ENCODE measurements around the gene S100B. TPM values are rescaled to one million over a fixed set of nuclear protein-coding genes. Genes with fewer than 3 reads are reported as not detected.
"Not testable (repeated sequence)": the region's sequence is repeated elsewhere in the genome, so short reads cannot be mapped to it uniquely, and the experiment has no call there.

Gene S100B
- 7.5 TPM for total RNA-seq

DNA sequence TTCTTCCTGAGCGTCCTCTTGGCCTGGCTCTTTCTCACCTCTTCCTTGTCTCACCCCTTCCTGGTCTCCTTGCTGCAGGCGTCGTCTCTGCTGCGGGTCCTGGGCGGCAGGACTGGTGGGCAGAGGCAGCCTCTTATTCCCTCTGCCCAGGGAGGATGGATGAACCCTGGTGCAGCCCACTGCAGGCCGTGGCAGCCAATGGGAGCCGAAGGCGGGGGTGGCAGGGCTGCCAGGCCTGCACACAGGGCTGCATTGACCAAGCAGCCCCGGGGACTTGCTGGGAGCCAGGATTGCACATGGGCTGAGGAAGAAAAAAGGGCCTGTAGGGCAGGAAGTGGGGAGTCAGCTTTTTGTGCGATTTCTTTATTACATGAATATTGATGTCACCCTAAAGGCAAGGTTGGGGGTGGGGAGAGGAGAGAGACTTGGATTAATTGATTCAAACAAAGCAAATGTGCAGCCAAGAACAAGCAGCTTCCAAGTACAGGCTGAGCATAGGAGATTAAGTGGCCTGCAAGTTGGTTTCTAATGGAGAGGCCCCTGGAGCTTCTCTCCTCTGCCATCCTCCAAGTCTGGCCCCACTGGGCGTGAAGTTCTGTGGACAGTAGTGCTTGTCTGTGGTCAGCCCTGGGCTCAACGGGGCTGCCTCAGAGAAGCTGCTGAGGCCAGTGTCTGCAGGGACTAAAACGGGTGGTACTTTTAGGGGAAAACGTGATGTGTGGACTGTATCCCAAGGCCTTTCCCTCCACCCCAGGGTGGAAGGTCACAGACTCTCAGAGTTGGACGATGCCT lies at the start of gene S100B:
S100B (minus strand) TSS at position 108 of the 792 bp plus-strand sequence. CDS start 2,667 bp downstream, outside the sequence.
- DNase-seq (ENCODE audit: low spot score) = no peak

DNA sequence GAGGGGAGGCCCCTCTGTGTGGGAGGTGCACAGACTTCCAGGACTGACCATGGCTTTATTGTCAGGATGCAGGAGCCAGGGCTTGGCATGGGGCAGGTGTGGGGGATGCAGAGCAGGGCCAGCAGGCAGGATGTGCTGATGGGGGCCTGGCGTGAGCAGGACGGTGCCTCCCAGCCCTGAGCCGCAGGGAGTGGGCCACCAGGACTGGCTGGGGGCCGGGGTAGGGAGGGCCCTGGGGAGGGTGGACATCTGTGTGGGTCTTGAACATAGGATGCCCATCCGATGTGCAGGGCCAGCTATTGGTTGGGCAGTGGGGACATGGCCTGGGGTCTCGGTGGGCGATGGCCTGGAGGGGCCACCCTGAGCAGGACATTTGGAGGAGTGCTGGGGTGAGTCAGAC lies 46.2 kb upstream of the S100B start:
- no peak for DNase-seq (ENCODE audit: low spot score)

DNA sequence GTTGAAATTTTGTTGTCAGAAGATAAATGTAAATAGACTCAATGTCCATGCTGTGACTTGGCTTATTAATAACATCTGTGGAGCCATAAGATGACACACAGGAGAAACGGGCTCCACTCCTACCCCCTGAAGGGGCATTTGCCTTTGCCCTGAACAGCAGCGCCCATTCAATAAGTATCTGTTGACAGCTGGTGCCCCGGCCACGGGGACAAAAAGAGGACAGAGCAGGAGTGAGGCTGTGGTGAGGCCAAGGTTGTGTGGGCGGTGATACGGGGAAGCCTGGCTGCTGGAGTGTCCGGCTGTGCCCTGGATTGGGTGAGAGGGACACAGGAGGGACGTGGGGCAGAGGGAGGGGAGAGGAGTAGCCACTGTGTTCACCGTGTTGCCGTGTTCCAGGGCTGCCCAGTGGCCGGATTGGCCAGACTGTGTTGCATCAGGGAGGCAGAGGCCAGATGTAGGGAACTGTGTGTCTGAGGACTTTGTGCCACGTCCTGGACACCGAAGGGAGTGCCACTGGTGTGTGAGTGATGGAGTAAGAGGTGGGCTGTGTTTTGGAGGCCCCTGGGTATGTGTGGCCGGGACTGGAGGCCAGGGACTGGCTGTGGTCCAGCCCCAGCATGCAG lies 45.7 kb upstream of the S100B start:
- DNase-seq (ENCODE audit: low spot score) = no peak

DNA sequence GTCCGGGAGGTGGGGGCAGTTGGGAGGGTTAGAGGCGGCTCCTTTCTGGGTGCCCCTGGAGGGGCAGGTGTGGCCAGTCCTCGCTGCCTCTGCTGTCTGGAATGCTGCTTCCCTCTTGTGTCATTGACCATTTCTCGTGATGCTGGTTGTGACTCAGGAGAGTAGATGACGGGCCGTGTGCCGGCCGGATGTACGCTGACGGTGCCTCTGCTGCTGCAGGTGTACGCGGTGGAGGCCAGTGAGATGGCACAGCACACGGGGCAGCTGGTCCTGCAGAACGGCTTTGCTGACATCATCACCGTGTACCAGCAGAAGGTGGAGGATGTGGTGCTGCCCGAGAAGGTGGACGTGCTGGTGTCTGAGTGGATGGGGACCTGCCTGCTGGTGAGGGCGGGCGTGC lies 44.5 kb upstream of the S100B start:
- DNase-seq (ENCODE audit: low spot score) = no peak

DNA sequence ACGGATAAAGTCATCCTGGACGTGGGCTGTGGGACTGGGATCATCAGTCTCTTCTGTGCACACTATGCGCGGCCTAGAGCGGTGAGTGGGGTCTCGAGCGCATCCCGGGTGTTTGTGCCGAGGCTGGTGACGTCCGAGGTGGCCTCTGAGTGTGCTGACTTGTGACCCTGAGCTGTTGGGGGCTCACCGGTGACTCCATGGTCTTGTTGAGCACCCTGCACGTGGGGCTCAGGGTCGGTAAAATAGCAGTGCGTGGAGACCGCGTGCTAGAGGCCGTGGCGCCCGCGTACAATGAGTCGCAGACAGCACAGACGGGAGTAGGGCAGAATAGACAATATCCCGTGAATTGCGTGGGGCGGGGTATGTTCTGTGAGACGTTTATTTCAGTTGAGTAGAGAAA lies 43.7 kb upstream of the S100B start:
- no peak for DNase-seq (ENCODE audit: low spot score)

DNA sequence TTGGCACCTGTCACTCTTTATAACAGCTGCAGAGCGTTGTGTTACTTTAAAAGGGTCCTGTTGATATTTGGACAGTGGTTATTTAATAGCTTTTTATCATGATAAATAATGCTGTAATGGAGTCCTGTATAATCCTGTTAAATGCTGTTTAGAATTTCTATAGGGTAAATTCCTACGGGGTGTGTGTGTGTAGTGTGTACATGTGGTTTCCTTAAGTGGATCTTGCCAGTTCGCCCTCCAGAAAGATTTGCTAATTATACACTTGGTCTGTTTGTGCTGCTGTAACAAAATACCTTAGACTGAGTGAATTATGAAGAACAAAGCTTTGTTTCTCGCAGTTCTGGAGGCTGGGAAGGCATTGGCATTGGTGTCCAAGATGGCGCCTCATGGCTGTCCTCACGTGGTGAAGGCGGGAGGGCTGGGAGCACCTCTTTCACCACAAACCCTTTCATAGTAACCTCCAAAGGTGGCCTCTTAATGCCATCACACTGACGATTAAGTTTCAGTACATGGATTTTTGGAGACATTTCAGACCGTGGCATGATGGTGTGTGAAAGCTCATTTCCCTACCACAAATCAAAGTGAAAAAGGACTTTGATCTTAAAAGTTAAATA lies 41.8 kb upstream of the S100B start:
- DNase-seq (ENCODE audit: low spot score) = no peak

DNA sequence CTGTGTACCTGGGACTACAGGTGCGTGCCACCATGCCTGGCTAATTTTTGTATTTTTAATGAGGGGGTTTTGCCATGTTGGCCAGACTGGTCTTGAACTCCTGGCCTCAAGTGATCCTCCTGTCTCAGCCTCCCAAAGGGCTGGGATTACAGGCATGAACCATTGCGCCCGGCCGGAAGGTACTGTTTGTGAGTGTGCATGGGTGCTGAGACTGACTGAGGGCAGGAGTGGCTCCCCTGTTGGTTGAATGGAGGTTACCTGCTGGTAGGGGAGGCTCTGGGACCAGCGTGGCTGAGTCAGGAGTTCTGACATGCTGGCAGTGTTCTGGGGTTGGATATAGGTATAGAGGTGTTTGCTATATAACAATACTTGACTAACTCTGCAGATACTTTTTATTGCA lies 41.0 kb upstream of the S100B start:
- DNase-seq (ENCODE audit: low spot score) = no peak

DNA sequence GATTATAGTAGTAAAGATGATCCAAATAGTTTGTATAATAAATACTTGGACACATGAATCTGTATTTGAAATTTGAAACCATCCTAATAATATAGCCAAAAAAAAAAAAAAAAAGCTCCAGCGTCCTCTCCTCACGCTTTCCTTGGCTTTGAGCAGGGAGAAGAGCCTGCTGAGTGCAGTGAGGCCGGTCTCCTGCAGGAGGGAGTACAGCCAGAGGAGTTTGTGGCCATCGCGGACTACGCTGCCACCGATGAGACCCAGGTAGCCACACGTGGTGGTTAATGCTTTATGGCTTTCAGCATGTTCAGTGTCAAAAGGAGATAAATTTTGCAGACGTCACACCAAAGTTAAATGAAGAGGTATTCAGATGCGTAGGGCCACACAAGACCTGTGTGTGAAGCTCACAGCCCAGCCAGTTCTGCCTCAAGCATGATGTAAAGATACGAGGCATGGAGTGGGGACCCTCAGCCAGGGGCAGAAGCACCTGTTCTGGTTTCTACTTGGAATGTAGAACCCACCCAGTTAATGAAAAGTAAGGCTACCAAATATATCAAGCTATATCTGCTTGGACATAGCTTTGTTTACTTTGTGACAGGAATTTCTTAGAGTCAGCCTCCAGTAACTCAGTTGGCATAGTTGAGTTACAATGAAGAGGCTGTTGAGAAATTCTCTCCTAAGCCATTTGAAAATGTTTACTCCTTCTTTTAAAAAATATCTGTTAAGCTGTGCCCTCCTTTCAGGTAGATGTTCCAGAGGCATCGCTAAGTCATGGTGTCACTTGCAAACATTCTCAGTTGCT lies 38.7 kb upstream of the S100B start:
- DNase-seq (ENCODE audit: low spot score) = no peak

DNA sequence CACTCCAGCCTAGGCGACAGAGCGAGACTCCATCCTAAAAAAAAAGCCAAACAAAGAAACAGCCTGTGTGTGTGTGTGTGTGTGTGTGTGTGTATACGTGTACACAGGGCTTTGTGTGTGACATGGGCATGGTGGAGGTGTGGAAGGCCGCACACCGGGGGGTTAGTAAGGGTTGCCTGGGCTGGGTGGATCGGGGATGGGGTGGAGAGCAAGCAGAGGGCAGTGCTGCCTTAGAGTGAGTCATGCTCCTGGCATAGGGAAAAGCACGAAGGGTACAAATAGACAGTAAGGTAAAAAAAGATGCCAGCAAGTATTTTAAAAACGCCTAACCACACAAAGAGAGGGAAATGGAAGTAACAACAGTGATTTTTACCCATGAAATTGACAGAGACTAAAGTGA lies 36.8 kb upstream of the S100B start:
- no peak for DNase-seq (ENCODE audit: low spot score)

DNA sequence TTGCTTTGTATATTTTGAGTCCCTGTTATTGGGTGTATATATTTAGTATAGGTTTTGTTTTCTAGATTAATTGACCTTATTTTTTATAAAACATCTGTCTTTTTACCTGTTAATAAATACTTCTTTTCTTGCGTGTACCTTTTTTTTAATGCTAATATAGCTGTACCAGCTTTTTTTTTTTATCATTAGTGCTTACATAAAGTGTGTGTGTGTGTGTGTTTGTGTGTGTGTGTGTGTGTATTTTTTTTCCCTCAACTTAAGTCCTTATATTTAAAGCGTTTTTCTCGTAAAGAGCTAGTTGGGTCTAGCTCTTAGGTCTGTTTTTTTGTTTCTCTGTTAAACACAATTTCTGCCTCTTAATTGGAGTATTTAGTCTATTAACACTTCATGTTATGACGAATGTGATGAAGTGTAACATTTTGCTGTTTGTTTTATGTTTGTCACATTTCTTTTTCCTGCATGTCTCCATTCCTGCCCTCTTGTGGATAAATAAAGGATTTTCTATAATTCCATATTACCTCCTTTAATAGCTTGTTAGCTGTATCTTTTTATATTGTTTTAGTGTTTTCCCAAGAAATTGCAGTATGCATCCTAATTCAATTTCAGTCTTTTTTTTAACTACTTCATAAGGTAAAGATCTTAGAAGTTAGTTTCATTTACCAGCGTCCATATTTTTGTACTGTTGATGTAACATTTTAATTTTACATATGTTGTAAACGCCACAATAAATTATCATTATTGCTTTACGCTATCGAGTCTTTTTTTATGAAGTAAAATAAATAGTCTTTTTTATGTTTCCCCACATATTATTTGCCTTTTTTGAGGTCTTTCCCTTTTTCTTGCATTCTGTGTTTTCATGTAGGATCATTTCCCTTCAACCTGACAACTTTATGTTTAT lies 34.9 kb upstream of the S100B start:
- no peak for DNase-seq (ENCODE audit: low spot score)

DNA sequence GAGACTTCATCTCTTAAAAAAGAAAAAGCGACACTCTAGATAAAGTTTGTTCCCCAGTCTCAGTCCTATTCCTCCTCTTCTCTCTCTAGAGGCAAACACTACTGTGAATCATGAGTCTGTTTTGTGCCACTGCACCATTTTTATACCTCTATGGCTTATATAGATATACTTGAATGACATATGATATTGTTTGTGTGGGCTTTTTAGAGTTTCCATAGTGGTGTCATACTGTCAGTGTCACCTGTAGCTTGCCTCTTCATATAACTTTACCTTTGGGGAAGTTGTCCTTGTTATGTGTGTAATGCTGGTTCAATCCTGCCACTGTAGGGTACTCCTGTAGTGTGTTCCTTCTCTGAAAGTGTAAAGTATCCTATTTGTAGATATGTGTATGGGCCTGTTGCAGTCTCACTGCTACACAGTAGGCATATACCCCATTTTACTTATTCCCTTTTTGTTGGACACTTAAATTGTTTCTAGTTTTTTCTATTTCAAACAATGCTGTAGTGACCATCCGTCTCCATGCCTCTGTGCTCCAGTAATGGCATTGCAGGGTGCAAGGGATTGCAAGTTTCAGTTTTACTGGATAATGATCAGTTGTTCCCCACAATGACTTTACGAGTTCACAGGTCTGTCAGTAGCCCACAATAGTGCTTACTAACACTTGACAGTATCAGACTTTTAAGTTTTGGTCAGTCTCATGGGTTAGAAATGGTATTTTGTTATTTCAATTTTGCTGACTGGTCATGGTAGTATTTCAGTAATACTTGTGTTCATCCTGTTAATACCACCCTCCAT lies 33.3 kb upstream of the S100B start:
- no peak for DNase-seq (ENCODE audit: low spot score)

DNA sequence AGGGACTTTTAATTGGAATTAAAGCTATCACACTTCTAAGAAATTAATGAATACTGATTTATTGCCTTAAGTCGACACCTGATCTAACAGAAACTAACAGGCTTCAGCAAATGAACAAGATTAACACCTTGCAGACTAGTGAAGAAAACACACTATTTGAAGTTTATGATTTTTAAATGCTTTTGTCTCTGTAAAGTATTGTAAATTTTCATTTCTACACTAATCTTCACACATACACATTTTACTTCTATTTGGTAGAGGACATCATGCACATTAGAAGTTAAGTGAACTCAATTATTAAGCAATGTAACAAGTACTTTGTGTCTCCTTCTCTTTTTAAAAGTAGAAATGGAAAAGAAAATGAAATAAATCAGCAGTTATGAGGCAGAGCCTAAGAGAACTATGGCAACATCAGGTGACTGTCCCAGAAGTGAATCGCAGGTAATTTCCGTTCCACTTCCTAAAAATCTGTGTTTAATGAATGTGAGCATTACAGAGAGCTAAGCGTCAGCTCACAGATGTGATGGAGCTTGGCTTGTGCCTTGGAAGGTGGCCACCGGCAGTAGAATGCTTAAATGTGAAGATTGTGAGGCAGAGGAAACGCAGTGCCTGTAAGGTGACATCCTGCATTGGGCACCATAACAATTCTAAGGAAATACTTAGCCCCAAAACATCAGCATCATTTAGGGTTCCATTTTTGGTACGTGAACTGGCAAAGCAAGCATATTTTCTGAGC lies 31.8 kb upstream of the S100B start:
- DNase-seq (ENCODE audit: low spot score) = no peak

DNA sequence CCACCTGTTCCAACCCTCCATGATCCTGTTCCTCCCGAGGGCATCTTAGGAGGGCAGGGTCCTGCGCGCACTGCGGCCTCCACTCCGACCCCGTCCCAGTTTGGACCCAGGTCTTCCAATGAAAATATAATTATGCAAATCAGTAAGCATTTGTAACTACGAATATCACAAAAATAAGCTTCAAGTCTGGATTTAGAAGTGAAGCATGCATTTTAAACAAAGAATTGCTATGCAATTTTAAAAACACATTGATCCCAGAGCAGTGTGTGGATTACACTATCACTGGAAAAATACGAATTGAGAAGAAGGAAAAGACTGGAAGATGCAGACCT lies 31.3 kb upstream of the S100B start:
- no peak for DNase-seq (ENCODE audit: low spot score)

DNA sequence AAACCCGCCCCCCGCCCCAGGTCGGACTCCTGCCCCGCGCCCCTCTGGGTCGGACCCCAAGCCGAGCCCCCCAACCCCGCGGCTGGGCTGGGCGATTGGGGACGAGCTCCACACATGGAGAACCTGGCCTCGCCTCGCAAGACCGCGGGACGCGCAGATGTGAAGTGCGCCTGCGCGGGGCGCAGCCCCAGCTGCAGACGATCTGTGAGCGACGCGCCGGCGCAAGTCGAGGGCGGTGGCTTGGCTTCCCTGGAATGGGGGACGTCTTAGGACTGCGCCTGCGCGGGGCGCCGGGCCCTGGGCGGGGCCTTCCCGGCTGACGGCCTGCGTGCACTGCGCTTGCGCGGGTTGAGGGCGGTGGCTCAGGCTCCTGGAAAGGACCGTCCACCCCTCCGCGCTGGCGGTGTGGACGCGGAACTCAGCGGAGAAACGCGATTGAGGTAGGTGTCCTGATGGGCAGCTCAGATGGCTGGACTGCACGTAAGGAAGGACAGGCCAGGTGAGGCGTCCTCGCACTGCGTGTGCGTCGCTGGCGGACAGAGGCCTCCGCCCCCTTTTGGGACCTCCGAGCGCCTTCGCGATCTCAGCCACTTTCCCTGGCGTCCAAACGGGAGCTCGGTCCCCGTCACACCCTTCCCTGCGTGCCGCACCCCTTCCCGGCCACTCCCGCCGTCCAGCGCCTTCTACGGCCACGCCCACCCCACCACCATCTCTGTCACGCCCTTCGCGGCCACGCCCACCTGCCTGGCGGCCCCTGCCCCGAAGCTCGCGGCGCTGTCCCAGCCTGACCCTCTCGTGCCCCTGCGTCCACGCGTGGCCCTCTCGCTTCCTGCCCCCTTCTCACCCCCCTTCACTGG lies 30.7 kb upstream of the S100B start, which contains the start of gene PRMT2:
PRMT2 (plus strand) TSS at position 351 of the 857 bp plus-strand sequence. CDS start 1,278 bp downstream, outside the sequence.
- DNase-seq (ENCODE audit: low spot score) = peak; percentile 97

DNA sequence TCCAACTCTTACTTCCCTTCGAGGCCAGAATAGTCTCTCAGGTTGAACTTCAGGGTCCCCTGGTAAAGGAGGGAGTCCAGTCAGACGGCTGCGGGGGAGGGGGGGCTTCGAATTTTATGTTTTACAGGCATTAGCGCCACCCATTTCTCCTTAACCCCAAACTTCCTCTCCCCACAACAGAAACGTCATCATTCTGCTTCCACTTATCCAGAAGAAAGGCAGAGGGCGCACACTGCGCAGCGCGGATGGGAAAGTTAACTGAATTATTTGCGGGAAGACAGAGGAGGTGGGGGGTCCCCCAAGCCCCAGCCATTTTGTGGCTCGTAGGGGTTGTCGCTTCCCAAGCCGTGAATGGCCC lies 30.1 kb upstream of the S100B start:
- DNase-seq (ENCODE audit: low spot score) = peak; percentile 73

DNA sequence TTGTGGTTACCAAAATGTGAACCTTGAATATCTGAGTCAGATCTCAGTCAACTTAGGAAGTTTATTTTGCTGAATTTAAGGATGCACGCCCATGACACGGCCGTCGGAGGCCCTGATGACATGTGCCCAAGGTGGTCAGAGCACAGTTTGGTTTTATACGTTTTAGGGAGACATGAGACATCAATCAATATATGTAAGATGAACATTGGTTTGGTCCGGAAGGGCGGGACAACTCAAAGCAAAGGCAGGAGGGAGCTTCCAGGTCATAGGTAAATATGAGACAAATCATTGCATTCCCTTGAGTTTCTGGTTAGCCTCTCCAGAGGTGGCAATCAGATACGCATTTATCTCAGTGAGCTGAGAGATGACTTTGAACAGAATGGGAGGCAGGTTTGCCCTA lies 29.5 kb upstream of the S100B start:
- no peak for DNase-seq (ENCODE audit: low spot score)

DNA sequence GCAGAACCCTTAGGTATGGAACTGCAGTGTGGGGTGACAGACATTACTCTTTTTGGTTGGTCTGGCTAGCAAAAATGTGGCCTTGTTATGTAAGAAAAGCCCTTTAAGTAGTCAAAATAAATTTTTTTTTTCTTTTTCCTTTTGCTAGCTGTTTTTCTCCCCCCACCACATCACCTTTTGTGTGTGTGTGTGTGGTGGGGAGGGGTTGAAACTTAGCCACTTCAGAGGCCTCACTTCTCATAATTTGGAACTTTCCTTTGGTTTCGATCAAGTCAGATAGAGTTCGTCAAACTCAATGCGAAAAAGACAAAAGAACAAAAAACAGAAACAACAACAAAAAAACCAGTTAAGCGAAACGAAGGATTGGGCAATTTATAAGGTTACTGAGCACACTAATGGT lies 28.7 kb upstream of the S100B start:
- DNase-seq (ENCODE audit: low spot score) = no peak

DNA sequence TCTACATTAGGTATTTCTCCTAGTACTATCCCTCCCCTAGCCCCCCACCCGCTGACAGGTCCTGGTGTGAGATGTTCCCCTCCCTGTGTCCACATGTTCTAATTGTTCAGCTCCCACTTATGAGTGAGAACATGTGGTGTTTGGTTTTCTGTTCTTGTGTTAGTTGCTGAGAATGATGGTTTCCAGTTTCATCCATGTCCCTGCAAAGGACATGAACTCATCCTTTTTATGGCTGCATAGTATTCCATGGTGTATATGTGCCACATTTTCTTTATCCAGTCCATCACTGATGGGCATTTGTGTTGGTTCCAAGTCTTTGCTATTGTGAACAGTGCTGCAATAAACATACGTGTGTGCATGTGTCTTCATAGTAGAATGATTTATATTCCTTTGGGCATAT lies 26.0 kb upstream of the S100B start:
- not testable (repeated sequence) for DNase-seq (ENCODE audit: low spot score)

DNA sequence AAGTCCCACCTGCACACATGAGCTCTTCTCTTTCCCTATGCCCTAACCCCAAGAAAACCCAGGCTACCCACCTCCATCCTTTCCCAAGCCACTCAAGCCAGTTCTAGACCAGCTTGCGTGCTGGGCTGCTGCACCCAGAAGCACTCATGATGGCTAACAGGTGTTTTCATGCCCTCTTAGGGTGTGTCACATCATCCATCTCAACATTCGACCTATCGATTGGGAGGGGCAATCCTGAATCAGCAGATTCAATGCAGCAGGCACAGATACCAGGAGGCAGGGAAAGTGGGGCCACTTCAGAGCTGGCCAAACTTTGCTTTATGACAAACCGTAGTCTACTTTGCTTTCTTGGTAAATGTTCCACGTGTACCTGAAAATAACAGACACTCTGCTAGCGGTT lies 24.0 kb upstream of the S100B start:
- DNase-seq (ENCODE audit: low spot score) = no peak

All from mucosa of gallbladder (tissue), 1 donor.